A673 (cell line): ENCODE results near the gene EPHA5. TPM values are rescaled to one million over a fixed set of nuclear protein-coding genes. Genes with fewer than 3 reads are reported as not detected.

Experiments used
- BruUV-seq: library from RNA; stranded (reverse); fragments of 400-500 nt; replicated peaks from 2 replicates; lab custom pipeline; 2021; lab: Mats Ljungman, UMichigan
- CTCF ChIA-PET: fragments of 300-600 bp; sonication (Branson Sonifier 250); formaldehyde crosslinking; loops from one replicate; lab custom pipeline; 2022; ENCODE audit warnings: antibody characterized with exemption; lab: Charles Lee
- POLR2A ChIA-PET: fragments of 300-600 bp; sonication (Branson Sonifier 250); formaldehyde crosslinking; loops from one replicate; lab custom pipeline; 2022; ENCODE audit warnings: antibody characterized with exemption; ENCODE audit not compliant: low non-redundant PET; lab: Charles Lee
- DNase-seq: peaks from one replicate; pipeline ENCODE4 v3.0.0-alpha.2; 2015; ENCODE audit warnings: low spot score
- H3K27ac ChIP-seq: fragments of 200-600 bp; sonication (generic); 2 replicates; pipeline ENCODE4 v1.5.1; 2016; ENCODE audit warnings: mixed run types, low read depth, mild to moderate bottlenecking, mixed read lengths, antibody characterized with exemption, low read length; ENCODE audit not compliant: poor library complexity, severe bottlenecking
- H3K27me3 ChIP-seq: fragments of 200-600 bp; sonication (generic); replicated peaks from 2 replicates; pipeline ENCODE4 v1.6.1; 2017; ENCODE audit warnings: mixed run types, low read depth, mild to moderate bottlenecking, mixed read lengths, antibody characterized with exemption, low read length; ENCODE audit not compliant: insufficient read depth, poor library complexity
- H3K36me3 ChIP-seq: fragments of 200-600 bp; sonication (generic); 2 replicates; pipeline ENCODE4 v1.6.1; 2016; ENCODE audit warnings: mixed run types, mild to moderate bottlenecking, mixed read lengths, antibody characterized with exemption, low read length; ENCODE audit not compliant: insufficient read depth, poor library complexity, severe bottlenecking
- H3K4me1 ChIP-seq: fragments of 200-600 bp; sonication (generic); 2 replicates; pipeline ENCODE4 v1.6.1; 2017; ENCODE audit warnings: mixed run types, mild to moderate bottlenecking, mixed read lengths, antibody characterized with exemption, low read length; ENCODE audit not compliant: insufficient read depth, poor library complexity, severe bottlenecking
- H3K4me3 ChIP-seq: fragments of 200-600 bp; sonication (generic); 2 replicates; pipeline ENCODE4 v1.5.1; 2016; ENCODE audit warnings: low read depth, mixed run types, mild to moderate bottlenecking, mixed read lengths, low read length; ENCODE audit not compliant: poor library complexity, severe bottlenecking
- H3K9me3 ChIP-seq: fragments of 200-600 bp; sonication (generic); 2 replicates; pipeline ENCODE4 v1.6.1; 2016; ENCODE audit warnings: mixed run types, low read depth, mild to moderate bottlenecking, mixed read lengths, antibody characterized with exemption, low read length; ENCODE audit not compliant: poor library complexity, severe bottlenecking
- CTCF ChIP-seq: fragments of 300-800, 200-600 bp; sonication (generic); conservative IDR thresholded peaks from 2 replicates; pipeline ENCODE4 v1.5.1; 2017; ENCODE audit warnings: low read depth, mild to moderate bottlenecking, antibody characterized with exemption, low read length, moderate library complexity, mixed read lengths
- EZH2 ChIP-seq: fragments of 200-600 bp; sonication (generic); IDR thresholded peaks from 2 replicates; pipeline ENCODE4 v1.6.1; 2017; ENCODE audit warnings: borderline replicate concordance, low read depth, mild to moderate bottlenecking, mixed read lengths, antibody characterized with exemption, low read length; ENCODE audit not compliant: poor library complexity, severe bottlenecking
- intact Hi-C: fragments of 100-400 bp; cut with micrococcal nuclease; formaldehyde crosslinking; loops from one replicate; pipeline ENCODE4 v1.10.0; 2022; ENCODE audit not compliant: unreplicated experiment
- total RNA-seq: library from RNA; stranded (reverse); gene quantifications from 2 replicates; pipeline ENCODE4 v1.2.3, GENCODE V29; 2021

EPHA5 gene
- total RNA-seq, 1 experiment from 2014 or later: 6.0 TPM

- no peaks in the 10 kb centered on the region for H3K27me3 ChIP-seq
These were observed 924 bp downstream of the EPHA5 start for GRCh38 chr4:65669111-65670019.

DNA sequence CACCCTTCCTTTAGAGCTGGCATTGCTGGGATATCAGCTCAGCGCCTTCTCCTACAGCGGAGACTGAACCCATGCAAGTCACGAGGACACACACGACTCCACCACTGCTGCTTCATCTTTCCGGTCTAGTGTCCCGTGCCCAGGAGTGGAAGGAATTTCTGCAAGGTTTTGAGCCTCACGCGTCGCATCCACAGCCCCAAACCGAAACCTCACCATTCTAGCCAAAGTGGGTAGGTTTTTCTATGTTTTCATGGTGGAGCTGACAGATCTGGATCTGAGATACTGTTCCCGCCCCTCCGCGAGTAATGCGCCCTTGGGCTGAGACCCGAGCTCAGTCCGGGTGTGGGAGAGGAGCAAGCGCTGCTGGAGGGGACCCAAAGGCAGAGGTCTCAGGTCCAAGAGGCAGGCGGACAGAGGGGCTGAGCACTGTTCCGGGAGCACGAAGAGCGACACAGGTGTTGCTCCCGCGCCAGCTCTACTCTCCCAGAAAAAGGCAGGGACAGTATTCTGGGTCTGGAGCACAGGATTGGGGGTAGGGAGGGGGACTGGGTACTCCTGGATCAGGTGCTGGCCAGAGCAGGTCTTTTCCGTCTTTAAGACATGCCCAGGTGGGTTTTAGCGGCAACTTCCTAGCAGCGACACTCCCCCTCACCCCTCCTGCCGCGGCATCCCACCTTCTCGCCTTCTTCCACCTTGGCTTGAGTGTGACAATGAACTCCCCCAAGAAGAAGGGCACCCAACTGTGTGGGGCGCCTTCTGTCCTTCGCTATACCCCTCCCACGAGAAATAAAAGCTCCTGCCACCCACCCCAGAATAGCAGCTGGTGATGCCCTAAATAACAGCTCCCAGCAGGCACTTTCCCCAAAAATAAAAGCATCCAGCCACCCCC, 1.8 kb downstream of the EPHA5 start:
- no peaks in the 10 kb centered on the region for H3K27me3 ChIP-seq
- no peaks in the 10 kb centered on the region for H3K36me3 ChIP-seq
- no peak for TF ChIP-seq CTCF
- no peak for TF ChIP-seq EZH2
- peak; percentile 44 for DNase-seq
- peak overlapping the region; percentile 73 for H3K4me3 ChIP-seq
- intact Hi-C loops: loop anchor here (5.0 kb wide), 1 partner anchor 81 kb away; no protein-coding TSS in a partner anchor
- BruUV-seq: no TSS peak
- ChIA-PET CTCF (no interaction called here), POLR2A (no interaction called here)
- H3K27ac ChIP-seq: peak overlapping the region; percentile 82
- H3K9me3 ChIP-seq: no peaks in the 10 kb centered on the region
- peaks cover 31% of the 10 kb centered on the region for H3K4me1 ChIP-seq

More at GRCh38 chr4:65669111-65670019, 924 bp downstream of the EPHA5 start:
- Histone ChIP-seq H3K9me3 (no peaks in the 10 kb centered on the region), H3K4me1 (peaks cover 22% of the 10 kb centered on the region), H3K36me3 (no peaks in the 10 kb centered on the region), H3K4me3 (peak overlapping the region; percentile 73), H3K27ac (peak overlapping the region; percentile 82)
- POLR2A ChIA-PET: no interaction called here
- DNase-seq: no peak
- no peak for TF ChIP-seq EZH2
- TF ChIP-seq CTCF: no peak
- no TSS peak for BruUV-seq
- CTCF ChIA-PET: interaction anchor here (0.5 kb wide), 1 partner anchor 88 kb away, joined by 4 read pairs; no protein-coding TSS in a partner anchor
- intact Hi-C loops: loop anchor here (5.0 kb wide), 1 partner anchor 82 kb away; no protein-coding TSS in a partner anchor

GRCh38 chr4:65667506-65668041, 2.7 kb downstream of the EPHA5 start:
- H3K9me3 ChIP-seq: no peaks in the 10 kb centered on the region
- POLR2A ChIA-PET: no interaction called here
- no TSS peak for BruUV-seq
- H3K27me3 ChIP-seq: no peaks in the 10 kb centered on the region
- no peak for DNase-seq
- no peaks in the 10 kb centered on the region for H3K36me3 ChIP-seq
- no peak overlapping the region for H3K27ac ChIP-seq
- H3K4me1 ChIP-seq: peaks cover 40% of the 10 kb centered on the region
- CTCF ChIA-PET: no interaction called here
- intact Hi-C loops: loop anchor here (5.0 kb wide), 1 partner anchor 80 kb away; no protein-coding TSS in a partner anchor
- peak overlapping the region; percentile 73 for H3K4me3 ChIP-seq
- TF ChIP-seq CTCF: no peak
- TF ChIP-seq EZH2: no peak
